Colonic mucosa (tissue), 4 donors: Measurements from ENCODE around the gene PI4KA. TPM values are rescaled to one million over a fixed set of nuclear protein-coding genes. Genes with fewer than 3 reads are reported as not detected.

Experiments used
- DNase-seq: peaks from one replicate; pipeline ENCODE4 v3.0.0-alpha.2; 2020
- H3K27ac ChIP-seq: fragments of 200-600 bp; one replicate; pipeline ENCODE4 v1.8.0; 2021
- H3K27me3 ChIP-seq: fragments of 200-600 bp; one replicate; pipeline ENCODE4 v1.8.0; 2021
- H3K36me3 ChIP-seq: fragments of 200-600 bp; one replicate; pipeline ENCODE4 v1.8.0; 2021
- H3K4me1 ChIP-seq: fragments of 200-600 bp; one replicate; pipeline ENCODE4 v1.8.0; 2021; ENCODE audit warnings: mild to moderate bottlenecking
- H3K4me3 ChIP-seq: fragments of 200-600 bp; one replicate; pipeline ENCODE4 v1.8.0; 2021
- H3K9ac ChIP-seq, 2 donors: one replicate each; pipeline ENCODE4 v1.7.0; 2013; ENCODE audit warnings: control low read depth in 2 of 2, low read depth in 2 of 2, low read length in 2 of 2
- H3K9me3 ChIP-seq: fragments of 200-600 bp; one replicate; pipeline ENCODE4 v1.8.0; 2021
- CTCF ChIP-seq: fragments of 200-600 bp; IDR thresholded peaks from one replicate; pipeline ENCODE4 v1.8.0; 2022; ENCODE audit warnings: antibody characterized with exemption, mild to moderate bottlenecking
- intact Hi-C: fragments of 100-400 bp; cut with DNase I; formaldehyde crosslinking; loops from one replicate; pipeline ENCODE4 v1.14.1; 2022
- total RNA-seq, 2 donors: library from RNA; stranded (reverse); fragmentation: NEBNext Ultra II Directional in 1 of 2; extraction: Animal tissue kit (Norgen Biotek cat#: 25700) in 1 of 2; gene quantifications; one replicate each; pipeline ENCODE4 v1.2.1, GENCODE V29; 2021
- donor health status: healthy.
- donor health status: DM: no; HTN: no; CAD: no.
- donor health status: DM: no; HTN: no; CAD: no.

The PI4KA gene
- total RNA-seq, 2 donors from 2014 or later = 69.4 to 86.8 TPM

- no peak overlapping the region for H3K27ac ChIP-seq
- H3K4me3 ChIP-seq = no peak overlapping the region
- H3K9ac ChIP-seq = no peak overlapping the region
- intact Hi-C loops = no loop called here
- no peaks in the 10 kb centered on the region for H3K9me3 ChIP-seq
- DNase-seq = peak; percentile 46
- no peaks in the 10 kb centered on the region for H3K4me1 ChIP-seq
- no peak for TF ChIP-seq CTCF
- H3K27me3 ChIP-seq = no peaks in the 10 kb centered on the region
- peaks cover 3% of the 10 kb centered on the region for H3K36me3 ChIP-seq
Observed at GRCh38 chr22:20750461-20751184, 108.0 kb downstream of the PI4KA start.

GRCh38 chr22:20749453-20749852 lies 109.2 kb downstream of the PI4KA start:
- Histone ChIP-seq H3K9ac (no peak overlapping the region), H3K9me3 (no peaks in the 10 kb centered on the region), H3K4me1 (no peaks in the 10 kb centered on the region), H3K27ac (no peak overlapping the region), H3K36me3 (peaks cover 3% of the 10 kb centered on the region), H3K4me3 (no peak overlapping the region), H3K27me3 (no peaks in the 10 kb centered on the region)
- intact Hi-C loops = no loop called here
- no peak for TF ChIP-seq CTCF
- no peak for DNase-seq

- intact Hi-C loops = no loop called here
- H3K27ac ChIP-seq = no peak overlapping the region
- DNase-seq = peak; percentile 24
- no peaks in the 10 kb centered on the region for H3K27me3 ChIP-seq
- peaks cover 3% of the 10 kb centered on the region for H3K36me3 ChIP-seq
- no peaks in the 10 kb centered on the region for H3K9me3 ChIP-seq
- H3K4me3 ChIP-seq = no peak overlapping the region
- H3K9ac ChIP-seq = no peak overlapping the region
- no peaks in the 10 kb centered on the region for H3K4me1 ChIP-seq
- no peak for TF ChIP-seq CTCF
Observed at GRCh38 chr22:20748731-20749428, 109.7 kb downstream of the PI4KA start.

- H3K27ac ChIP-seq = no peak overlapping the region
Observed at GRCh38 chr22:20748082-20748481, 110.5 kb downstream of the PI4KA start.

GRCh38 chr22:20747223-20747622 lies 111.4 kb downstream of the PI4KA start:
- H3K4me1 ChIP-seq = no peaks in the 10 kb centered on the region
- H3K27ac ChIP-seq = no peak overlapping the region
- intact Hi-C loops = no loop called here
- H3K9ac ChIP-seq = no peak overlapping the region
- H3K4me3 ChIP-seq = no peak overlapping the region
- no peaks in the 10 kb centered on the region for H3K9me3 ChIP-seq
- no peak for DNase-seq
- no peaks in the 10 kb centered on the region for H3K27me3 ChIP-seq
- TF ChIP-seq CTCF = no peak
- H3K36me3 ChIP-seq = peaks cover 3% of the 10 kb centered on the region

More at GRCh38 chr22:20748082-20748481, 110.5 kb downstream of the PI4KA start:
- no peaks in the 10 kb centered on the region for H3K9me3 ChIP-seq
- no peaks in the 10 kb centered on the region for H3K4me1 ChIP-seq
- TF ChIP-seq CTCF = no peak
- no peak overlapping the region for H3K4me3 ChIP-seq
- no peak for DNase-seq
- no peak overlapping the region for H3K9ac ChIP-seq
- H3K27me3 ChIP-seq = no peaks in the 10 kb centered on the region
- H3K36me3 ChIP-seq = peaks cover 3% of the 10 kb centered on the region
- intact Hi-C loops = no loop called here
